ENCODE data around the gene PPP2R2D. TPM values are rescaled to one million over a fixed set of nuclear protein-coding genes. Genes with fewer than 3 reads are reported as not detected.

Gene PPP2R2D
- total RNA-seq, 2 donors from 2014 or later, result 23.8 to 30.6 TPM

DNA sequence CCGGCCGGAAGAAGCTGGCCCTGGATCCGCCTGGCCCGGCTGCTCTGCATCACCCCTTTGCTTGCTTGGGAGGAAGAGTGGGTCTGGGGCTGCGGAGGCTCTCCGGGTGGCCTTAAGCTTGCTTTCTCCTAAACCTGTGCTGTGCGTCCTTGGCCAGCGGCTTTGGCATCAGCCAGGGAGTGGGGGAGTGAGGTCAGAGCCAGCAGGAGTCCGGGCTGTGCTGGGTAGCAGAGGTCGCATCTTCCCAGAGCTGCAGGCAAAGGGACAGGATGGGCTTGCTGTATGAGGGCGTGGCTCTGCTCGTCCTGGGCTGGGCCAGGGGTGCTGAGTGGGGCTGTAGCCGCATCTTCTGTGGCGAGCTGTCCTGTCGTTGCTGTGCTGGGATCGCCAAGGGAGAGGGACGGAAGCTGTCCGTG lies 59.8 kb downstream of the PPP2R2D start:
- TF ChIP-seq CTCF (IDR thresholded peaks at IDR 0.05), result no peak
- no peak for DNase-seq (ENCODE audit: low spot score)
- no peaks in the 10 kb centered on the region for H3K27me3 ChIP-seq
- H3K36me3 ChIP-seq, result peaks cover 43% of the 10 kb centered on the region
- H3K27ac ChIP-seq, result no peak overlapping the region
- no peaks in the 10 kb centered on the region for H3K4me1 ChIP-seq
- H3K9me3 ChIP-seq, result no peaks in the 10 kb centered on the region
- H3K4me3 ChIP-seq, result no peak overlapping the region

DNA sequence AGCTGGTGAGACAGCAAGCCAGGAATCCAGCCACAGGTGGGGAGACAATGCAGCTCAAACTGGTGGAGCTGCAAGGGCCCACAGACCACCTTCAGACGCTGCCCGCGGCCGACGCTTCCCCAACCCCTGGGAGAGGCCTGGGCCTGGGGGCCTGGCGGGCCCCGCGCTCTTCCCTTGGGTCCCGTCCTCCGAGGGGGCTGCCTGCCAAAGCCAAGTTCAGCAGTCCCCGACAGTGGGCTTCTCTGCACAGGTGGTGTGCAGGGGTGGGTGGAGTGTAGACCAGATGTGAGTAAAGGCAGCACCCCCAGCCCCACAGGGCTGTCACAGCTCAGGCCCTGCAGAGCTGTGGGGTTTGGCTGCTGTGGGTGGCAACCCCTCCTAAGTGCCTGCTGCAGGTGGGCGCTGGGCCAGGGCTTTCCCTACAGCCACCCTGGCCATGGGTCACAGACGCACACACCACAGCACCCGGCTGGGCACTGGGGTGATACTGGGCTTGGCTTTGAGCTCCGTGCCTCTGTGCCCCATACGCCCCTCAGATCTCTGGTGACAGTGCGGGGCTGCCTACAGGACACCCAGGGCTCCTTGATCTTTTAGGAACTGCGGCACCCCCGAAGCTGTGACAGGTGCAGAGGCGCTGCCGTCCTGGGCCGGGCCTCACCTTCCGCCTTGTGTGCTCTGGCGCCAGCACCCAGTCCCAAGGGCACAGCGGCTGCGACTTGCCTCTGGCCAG lies 60.4 kb downstream of the PPP2R2D start:
- Histone ChIP-seq H3K27ac (no peak overlapping the region), H3K4me3 (no peak overlapping the region), H3K4me1 (no peaks in the 10 kb centered on the region), H3K9me3 (no peaks in the 10 kb centered on the region), H3K27me3 (no peaks in the 10 kb centered on the region), H3K36me3 (peaks cover 42% of the 10 kb centered on the region)
- no peak for DNase-seq (ENCODE audit: low spot score)
- no peak for TF ChIP-seq CTCF (IDR thresholded peaks at IDR 0.05)

DNA sequence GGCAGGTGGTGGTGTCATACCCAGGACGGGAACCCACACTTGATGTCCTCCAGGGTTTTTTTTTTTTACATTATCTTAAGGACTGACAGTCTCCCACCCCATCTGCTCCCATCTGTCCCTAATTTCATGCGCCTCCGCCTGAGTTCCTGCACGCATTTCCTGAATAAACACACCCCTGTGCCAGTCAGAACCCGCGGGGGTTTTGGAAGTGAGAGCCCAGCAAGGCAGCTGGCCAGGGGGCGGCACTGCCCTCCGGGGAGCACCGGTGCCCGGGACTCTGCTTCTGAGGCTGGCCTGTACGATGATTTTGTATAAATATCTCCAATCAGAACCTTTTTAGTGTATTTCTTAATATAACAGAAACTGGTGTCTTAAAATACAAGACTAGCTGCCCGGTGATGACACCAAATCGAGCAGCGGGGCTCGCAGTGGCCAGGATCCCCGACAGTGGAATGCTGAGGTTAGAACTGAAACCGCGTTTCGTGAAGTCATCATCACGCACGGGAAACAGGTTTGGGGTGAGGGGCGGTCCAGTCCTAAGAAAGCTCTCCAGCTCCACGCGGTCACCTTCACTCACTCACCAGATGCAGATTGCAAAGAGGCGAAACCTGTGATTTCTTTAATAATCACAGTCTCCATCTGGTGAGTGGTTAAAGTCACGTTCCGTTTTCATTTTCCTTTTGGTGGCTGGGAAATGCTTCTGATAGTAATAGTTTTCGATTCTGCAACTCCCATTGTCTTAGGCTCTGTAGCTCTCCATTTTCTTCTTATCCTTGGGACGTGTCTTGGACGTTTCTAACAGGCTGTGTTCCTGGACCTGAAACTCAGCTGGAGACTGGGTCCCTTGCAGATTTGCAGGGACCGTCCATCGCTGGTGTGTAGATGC lies 61.2 kb downstream of the PPP2R2D start:
- Histone ChIP-seq H3K4me3 (no peak overlapping the region), H3K4me1 (no peaks in the 10 kb centered on the region), H3K27me3 (no peaks in the 10 kb centered on the region), H3K36me3 (peaks cover 34% of the 10 kb centered on the region), H3K9me3 (no peaks in the 10 kb centered on the region), H3K27ac (no peak overlapping the region)
- DNase-seq (ENCODE audit: low spot score), result no peak
- no peak for TF ChIP-seq CTCF (IDR thresholded peaks at IDR 0.05)

GRCh38 chr10:131963350-131963749 lies 62.5 kb downstream of the PPP2R2D start:
- TF ChIP-seq CTCF (IDR thresholded peaks at IDR 0.05), result no peak
- Histone ChIP-seq H3K27me3 (no peaks in the 10 kb centered on the region), H3K27ac (no peak overlapping the region), H3K4me3 (no peak overlapping the region), H3K4me1 (no peaks in the 10 kb centered on the region), H3K36me3 (peaks cover 21% of the 10 kb centered on the region), H3K9me3 (no peaks in the 10 kb centered on the region)
- DNase-seq (ENCODE audit: low spot score), result no peak

GRCh38 chr10:131963811-131964210 lies 63.0 kb downstream of the PPP2R2D start:
- Histone ChIP-seq H3K27me3 (no peaks in the 10 kb centered on the region), H3K4me1 (no peaks in the 10 kb centered on the region), H3K27ac (no peak overlapping the region), H3K4me3 (no peak overlapping the region), H3K9me3 (no peaks in the 10 kb centered on the region), H3K36me3 (peaks cover 23% of the 10 kb centered on the region)
- TF ChIP-seq CTCF (IDR thresholded peaks at IDR 0.05), result no peak
- DNase-seq (ENCODE audit: low spot score), result no peak
